HCT116 (cell line): ENCODE measurements around the gene IQUB.

ENCODE experiments used
- CTCF ChIP-seq, 3 experiments: fragments of 200-600 bp in 1 of 3; sonication (generic) in 1 of 3; IDR thresholded peaks in 2 of 3; conservative IDR thresholded peaks in 1 of 3; 2 replicates each; pipeline ENCODE4 v1.5.1; 2012 to 2017; ENCODE audit warnings: low read depth in 2 of 3, low read length in 2 of 3, antibody characterized with exemption in 1 of 3, borderline replicate concordance in 1 of 3, control low read depth in 1 of 3, mild to moderate bottlenecking in 1 of 3, mixed read lengths in 1 of 3, mixed run types in 1 of 3, moderate library complexity in 1 of 3; ENCODE audit not compliant: insufficient read depth in 1 of 3
- JUND ChIP-seq: IDR thresholded peaks from 2 replicates; pipeline ENCODE4 v1.6.1; 2012
- POLR2A ChIP-seq: IDR thresholded peaks from 2 replicates; pipeline ENCODE4 v1.7.0; 2011; ENCODE audit warnings: borderline replicate concordance; ENCODE audit not compliant: insufficient read depth, insufficient read length; ENCODE audit errors: extremely low read depth
- YY1 ChIP-seq: IDR thresholded peaks from 2 replicates; pipeline ENCODE4 v1.6.1; 2011; ENCODE audit warnings: low read length, low read depth, moderate library complexity, mild to moderate bottlenecking; ENCODE audit not compliant: insufficient replicate concordance; ENCODE audit errors: extremely low read depth

DNA sequence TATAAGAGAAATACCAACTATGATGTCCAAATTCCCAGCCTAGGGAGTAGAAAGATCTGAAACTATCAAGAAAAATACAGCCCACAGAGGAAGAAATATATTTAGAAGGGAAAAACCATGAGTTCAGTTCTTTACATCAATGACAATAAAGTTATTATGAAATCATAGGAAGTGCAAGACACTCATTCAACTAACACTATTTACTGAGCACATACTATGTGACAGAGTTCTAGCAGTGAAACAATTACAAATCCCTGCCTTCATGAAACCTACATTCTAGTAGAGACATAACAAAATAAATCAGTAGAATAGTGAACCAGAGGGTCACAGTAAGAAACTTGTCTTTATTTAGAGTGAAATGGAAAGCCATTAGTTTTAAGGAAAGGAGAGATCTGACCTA, 21.1 kb upstream of the IQUB start:
- no peak for TF ChIP-seq JUND
- TF ChIP-seq CTCF (IDR thresholded peaks at IDR 0.05 in 2 of 3, conservative IDR thresholded peaks at IDR 0.05 in 1 of 3; ENCODE audit: borderline replicate concordance in 1 of 3, insufficient read depth in 1 of 3, low read depth in 2 of 3, low read length in 2 of 3) = no peak
- TF ChIP-seq POLR2A = no peak
- no peak for TF ChIP-seq YY1
